Measurements from ENCODE around the gene RHOV.

RHOV gene

DNA sequence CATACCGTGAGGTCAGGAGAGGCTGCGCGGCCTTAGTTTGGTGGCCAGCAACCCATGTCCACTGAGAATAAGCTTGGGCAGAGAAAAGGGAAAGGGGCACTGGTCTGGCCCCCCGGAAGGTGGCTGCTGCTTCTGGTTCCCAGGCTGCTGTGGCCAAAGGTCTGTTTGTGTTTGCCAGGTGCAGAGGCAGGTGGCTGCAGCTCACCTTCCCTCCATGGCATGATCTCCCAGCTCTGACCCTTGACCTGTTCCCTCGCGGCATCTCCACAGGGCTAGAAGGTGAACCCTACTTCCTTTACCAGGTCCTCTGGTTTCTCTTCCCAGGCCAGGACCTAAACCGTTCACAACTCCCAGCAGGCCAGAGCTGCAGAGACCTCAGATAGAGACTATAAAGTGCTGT, 34.1 kb upstream of the RHOV start:
- Histone ChIP-seq H3K9me3 (no peaks in the 10 kb centered on the region), H3K27ac (peak overlapping the region; percentile 98), H3K4me3 (ENCODE audit: low read depth in 1 of 2, low read length in 1 of 2) (no peak overlapping the region), H3K36me3 (peaks cover 14% of the 10 kb centered on the region), H3K27me3 (no peaks in the 10 kb centered on the region), H3K4me1 (ENCODE audit: control insufficient read depth in 1 of 2, insufficient read depth in 1 of 2, low read depth in 1 of 2, low read length in 1 of 2) (peaks cover 54 to 59% of the 10 kb centered on the region in 2 experiments)
- TF ChIP-seq, protein P1, sequence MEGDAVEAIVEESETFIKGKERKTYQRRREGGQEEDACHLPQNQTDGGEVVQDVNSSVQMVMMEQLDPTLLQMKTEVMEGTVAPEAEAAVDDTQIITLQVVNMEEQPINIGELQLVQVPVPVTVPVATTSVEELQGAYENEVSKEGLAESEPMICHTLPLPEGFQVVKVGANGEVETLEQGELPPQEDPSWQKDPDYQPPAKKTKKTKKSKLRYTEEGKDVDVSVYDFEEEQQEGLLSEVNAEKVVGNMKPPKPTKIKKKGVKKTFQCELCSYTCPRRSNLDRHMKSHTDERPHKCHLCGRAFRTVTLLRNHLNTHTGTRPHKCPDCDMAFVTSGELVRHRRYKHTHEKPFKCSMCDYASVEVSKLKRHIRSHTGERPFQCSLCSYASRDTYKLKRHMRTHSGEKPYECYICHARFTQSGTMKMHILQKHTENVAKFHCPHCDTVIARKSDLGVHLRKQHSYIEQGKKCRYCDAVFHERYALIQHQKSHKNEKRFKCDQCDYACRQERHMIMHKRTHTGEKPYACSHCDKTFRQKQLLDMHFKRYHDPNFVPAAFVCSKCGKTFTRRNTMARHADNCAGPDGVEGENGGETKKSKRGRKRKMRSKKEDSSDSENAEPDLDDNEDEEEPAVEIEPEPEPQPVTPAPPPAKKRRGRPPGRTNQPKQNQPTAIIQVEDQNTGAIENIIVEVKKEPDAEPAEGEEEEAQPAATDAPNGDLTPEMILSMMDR (IDR thresholded peaks at IDR 0.05): no peak

DNA sequence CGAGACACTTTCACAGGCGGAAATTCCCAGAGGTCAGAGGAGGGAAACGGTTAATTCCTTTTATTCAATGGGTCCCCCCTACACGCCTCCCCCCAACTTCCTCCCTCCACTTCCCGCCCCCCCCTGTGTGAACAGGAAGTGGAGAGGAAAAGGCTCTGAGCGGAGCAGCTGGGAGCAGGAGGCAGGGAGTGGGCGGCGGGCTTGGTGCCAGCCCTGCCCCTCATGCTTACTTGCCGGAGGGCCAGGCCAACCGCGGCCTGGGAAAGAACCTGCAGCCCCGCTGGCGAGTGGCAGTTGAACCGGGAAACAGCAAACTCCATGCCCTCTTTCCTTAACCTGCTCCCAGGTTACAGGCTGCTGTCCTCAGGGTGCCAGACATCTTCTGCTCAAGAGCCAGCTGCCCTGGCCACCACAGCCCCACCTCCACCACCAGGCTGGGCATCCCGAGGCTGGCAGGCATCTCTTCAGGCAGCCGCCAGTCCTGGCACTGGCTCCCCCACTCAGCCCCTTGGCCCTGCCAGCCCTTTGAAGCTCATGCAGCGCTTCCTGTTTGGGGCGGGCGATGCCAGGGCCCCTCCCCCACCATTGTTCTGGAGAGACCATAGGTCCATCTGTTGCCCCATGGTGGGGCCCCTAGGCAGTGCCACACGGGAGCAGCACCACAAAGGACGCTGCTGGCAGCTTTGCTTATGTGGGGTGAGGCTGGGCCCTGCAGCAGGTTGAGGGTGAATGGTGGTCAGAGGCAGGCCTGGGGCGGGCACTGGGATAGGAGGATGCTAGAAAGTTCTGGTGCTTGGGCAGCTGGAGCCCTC, 33.2 kb upstream of the RHOV start:
- H3K27me3 ChIP-seq: no peaks in the 10 kb centered on the region
- TF ChIP-seq, protein P1 (IDR thresholded peaks at IDR 0.05): no peak
- peak overlapping the region; percentile 60 to 61 for H3K4me3 ChIP-seq (ENCODE audit: low read depth in 1 of 2, low read length in 1 of 2)
- peaks cover 16% of the 10 kb centered on the region for H3K36me3 ChIP-seq
- no peaks in the 10 kb centered on the region for H3K9me3 ChIP-seq
- H3K4me1 ChIP-seq (ENCODE audit: control insufficient read depth in 1 of 2, insufficient read depth in 1 of 2, low read depth in 1 of 2, low read length in 1 of 2): peaks cover 63 to 68% of the 10 kb centered on the region in 2 experiments
- peak overlapping the region; percentile 98 for H3K27ac ChIP-seq

DNA sequence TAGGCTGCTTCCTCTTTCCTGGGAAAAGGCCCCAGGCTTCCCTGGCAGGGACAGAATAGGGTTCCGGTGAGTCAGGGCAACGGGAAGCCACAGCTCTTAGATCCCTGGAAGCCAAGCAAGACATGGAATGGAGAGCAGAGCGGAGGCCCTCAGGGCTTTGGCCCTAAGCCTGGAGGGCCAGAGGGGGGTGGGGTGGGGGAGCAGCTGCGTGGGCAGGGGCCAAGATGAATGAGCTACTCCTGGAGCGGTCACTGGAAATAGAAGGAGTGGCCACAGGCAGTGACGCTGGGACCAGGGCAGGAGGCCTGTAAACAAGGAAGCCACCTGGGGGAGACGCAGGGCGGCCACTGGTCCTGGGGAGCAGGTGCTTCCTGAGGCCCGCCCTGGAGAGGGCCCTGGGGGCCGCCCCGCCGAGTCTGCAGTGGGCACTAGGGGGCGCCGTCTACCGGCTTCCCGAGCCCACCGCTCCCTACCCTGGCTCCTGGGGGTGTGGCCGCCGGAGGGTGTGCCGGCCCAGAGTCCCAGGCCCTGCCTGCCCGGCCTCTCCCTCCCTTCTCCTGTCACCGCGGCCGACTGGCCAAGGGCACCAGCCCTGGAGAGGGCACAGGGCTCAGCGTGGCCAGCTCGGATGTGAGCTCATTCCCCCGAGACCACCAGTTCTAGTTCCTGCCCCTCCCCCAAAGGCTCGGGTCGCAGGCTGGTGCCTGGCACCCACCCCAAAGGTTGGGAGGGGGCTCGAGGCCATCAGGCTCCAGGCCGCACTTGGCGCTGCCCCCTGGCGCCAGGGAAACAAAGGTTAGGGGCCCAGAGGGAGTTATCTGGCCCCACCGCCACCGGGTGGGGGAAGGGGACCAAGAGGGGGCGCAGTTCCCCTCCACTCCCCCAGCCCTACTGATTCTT, 32.3 kb upstream of the RHOV start:
- Histone ChIP-seq H3K36me3 (peaks cover 16% of the 10 kb centered on the region), H3K9me3 (no peaks in the 10 kb centered on the region), H3K27ac (peak overlapping the region; percentile 98), H3K4me3 (ENCODE audit: low read depth in 1 of 2, low read length in 1 of 2) (peak overlapping the region; percentile 60 to 61), H3K27me3 (no peaks in the 10 kb centered on the region), H3K4me1 (ENCODE audit: control insufficient read depth in 1 of 2, insufficient read depth in 1 of 2, low read depth in 1 of 2, low read length in 1 of 2) (peaks cover 71 to 76% of the 10 kb centered on the region in 2 experiments)
- TF ChIP-seq, protein P1 (IDR thresholded peaks at IDR 0.05): peak; percentile 66

DNA sequence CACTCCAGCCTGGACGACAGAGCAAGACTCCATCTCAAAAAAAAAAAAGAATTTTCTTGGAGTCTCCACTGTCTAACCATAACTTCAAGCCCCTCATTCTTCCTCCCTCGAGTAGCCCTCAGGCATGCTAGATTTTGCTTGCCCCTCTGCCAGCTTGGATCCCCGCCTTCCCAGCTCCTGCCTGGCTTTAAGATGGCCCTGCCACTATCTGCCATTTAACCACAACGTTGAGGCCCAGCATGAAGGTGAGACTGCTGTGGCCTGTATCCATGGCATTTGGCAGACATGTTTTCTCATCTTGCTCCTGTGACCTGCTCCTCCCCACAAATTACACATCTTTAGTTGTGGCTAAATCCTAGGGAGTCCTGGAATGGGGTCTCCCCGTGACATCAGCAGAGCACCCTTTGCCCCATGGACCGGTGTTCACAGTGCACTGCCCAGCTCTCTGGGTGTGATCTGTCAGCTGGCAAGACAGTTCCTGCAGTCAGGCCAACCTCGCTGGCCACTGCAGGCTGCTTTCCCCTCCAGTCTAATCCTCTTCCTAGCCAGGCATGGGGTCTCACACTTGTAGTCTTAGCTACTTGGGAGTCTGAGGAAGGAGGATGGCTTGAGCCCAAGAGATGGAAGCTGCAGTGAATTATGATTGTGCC, 30.6 kb upstream of the RHOV start:
- Histone ChIP-seq H3K27me3 (no peaks in the 10 kb centered on the region), H3K36me3 (peaks cover 32% of the 10 kb centered on the region), H3K9me3 (no peaks in the 10 kb centered on the region), H3K4me1 (ENCODE audit: control insufficient read depth in 1 of 2, insufficient read depth in 1 of 2, low read depth in 1 of 2, low read length in 1 of 2) (peaks cover 70 to 74% of the 10 kb centered on the region in 2 experiments), H3K27ac (peak overlapping the region; percentile 98), H3K4me3 (ENCODE audit: low read depth in 1 of 2, low read length in 1 of 2) (peak overlapping the region in 1 of 2 experiments; percentile 70)
- TF ChIP-seq, protein P1 (IDR thresholded peaks at IDR 0.05): no peak
